LHCN-M2 (cell line): Measurements from ENCODE around the gene BECN2. TPM values are rescaled to one million over a fixed set of nuclear protein-coding genes. Genes with fewer than 3 reads are reported as not detected.
"Not testable (repeated sequence)": the region's sequence is repeated elsewhere in the genome, so short reads cannot be mapped to it uniquely, and the experiment has no call there.

Experiments
- DNase-seq: peaks from one replicate; pipeline ENCODE4 v3.0.0-alpha.2; 2012; ENCODE audit warnings: low read depth
- total RNA-seq: library from RNA; depleted of rRNA; stranded (reverse); fragments of >200 nt; gene quantifications from 2 replicates; pipeline ENCODE4 v1.2.3, GENCODE V29; 2014; rRNA removed

BECN2 gene
- total RNA-seq, 1 experiment from 2014 or later = not detected

GRCh38 chr1:241976229-241976628 lies 18.7 kb downstream of the BECN2 start:
- no peak for DNase-seq

GRCh38 chr1:241979071-241979470 lies 21.5 kb downstream of the BECN2 start:
- DNase-seq = no peak

- DNase-seq = no peak
These were observed 22.4 kb downstream of the BECN2 start for GRCh38 chr1:241979926-241980325.

GRCh38 chr1:241985787-241986186 lies 28.2 kb downstream of the BECN2 start:
- DNase-seq = peak; percentile 47

GRCh38 chr1:241988389-241988930 lies 30.9 kb downstream of the BECN2 start:
- DNase-seq = not testable (repeated sequence)

- peak; percentile 98 for DNase-seq
These were observed 32.5 kb downstream of the BECN2 start for GRCh38 chr1:241990040-241990439.

- DNase-seq = peak; percentile 72
These were observed 35.2 kb downstream of the BECN2 start for GRCh38 chr1:241992734-241993133.

GRCh38 chr1:241994171-241994570 lies 36.6 kb downstream of the BECN2 start:
- no peak for DNase-seq

GRCh38 chr1:241997401-241997998 lies 39.9 kb downstream of the BECN2 start:
- DNase-seq = no peak

GRCh38 chr1:241998412-241998921 lies 40.9 kb downstream of the BECN2 start:
- DNase-seq = peak; percentile 98

- DNase-seq = peak; percentile 45
These were observed 41.5 kb downstream of the BECN2 start, which contains the start of gene MAP1LC3C for GRCh38 chr1:241999026-241999425. TSS of gene MAP1LC3C (minus strand) at chr1:241999098. CDS start at chr1:241999008, 90 bp downstream.

GRCh38 chr1:242000434-242000833 lies 42.9 kb downstream of the BECN2 start:
- no peak for DNase-seq

GRCh38 chr1:242002072-242002471 lies 44.5 kb downstream of the BECN2 start:
- DNase-seq = no peak

- no peak for DNase-seq
These were observed 44.9 kb downstream of the BECN2 start for GRCh38 chr1:242002510-242002909.

GRCh38 chr1:242004751-242005495 lies 47.4 kb downstream of the BECN2 start:
- DNase-seq = no peak

GRCh38 chr1:242005866-242006535 lies 48.4 kb downstream of the BECN2 start:
- peak; percentile 26 for DNase-seq

GRCh38 chr1:242006976-242007375 lies 49.4 kb downstream of the BECN2 start:
- DNase-seq = no peak

Other genes starting within 250 kb of the BECN2 start
- gene EXO1, start 109.6 kb upstream of the BECN2 start, total RNA-seq = 34.2 and 37.7 TPM in 2 replicates
- gene MAP1LC3C, start 41.3 kb downstream of the BECN2 start, total RNA-seq = 1.0 and 2.6 TPM in 2 replicates